ENCODE results near the gene SLC6A6. TPM values are rescaled to one million over a fixed set of nuclear protein-coding genes. Genes with fewer than 3 reads are reported as not detected.

SLC6A6 gene
- polyA plus RNA-seq, 1 donor (not counting 4 experiments of a cell fraction or from before 2014, with no cell fraction given), result 8.3 TPM

DNA sequence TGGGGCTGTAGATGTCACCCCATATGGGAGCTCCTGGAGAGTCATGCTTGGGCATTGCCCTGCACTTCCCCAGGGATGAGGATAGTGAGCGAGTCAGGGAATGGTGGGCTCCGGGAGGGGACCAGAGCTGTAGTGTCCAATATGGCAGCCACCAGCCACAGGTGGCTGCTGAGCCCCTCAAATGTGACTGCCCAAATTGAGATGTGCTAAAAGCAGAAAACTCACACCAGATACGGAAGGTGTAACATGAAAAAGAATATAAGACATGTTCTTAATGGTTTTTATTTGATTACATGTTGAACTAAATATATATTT, 106.1 kb downstream of the SLC6A6 start:
- no peaks in the 10 kb centered on the region for H3K9me3 ChIP-seq (ENCODE audit: control insufficient read depth, low read depth, low read length)
- H4K20me1 ChIP-seq (ENCODE audit: control insufficient read depth, extremely low read depth, insufficient read depth, low read length), result no peaks in the 10 kb centered on the region
- DNase-seq (ENCODE audit: low read depth, low spot score) (no peak), FAIRE-seq (no peak)
- no peak overlapping the region for H3K27ac ChIP-seq (ENCODE audit: control insufficient read depth, insufficient read depth, low read length)
- no peaks in the 10 kb centered on the region for H3K4me1 ChIP-seq (ENCODE audit: control insufficient read depth, extremely low read depth, insufficient read depth, low read length)
- no peaks in the 10 kb centered on the region for H3K9me1 ChIP-seq (ENCODE audit: control insufficient read depth, extremely low read depth, insufficient read depth, low read length)
- no peaks in the 10 kb centered on the region for H3K79me2 ChIP-seq (ENCODE audit: control insufficient read depth, insufficient read depth, low read length)
- no peak overlapping the region for H3K9ac ChIP-seq (ENCODE audit: control insufficient read depth, extremely low read depth, insufficient read depth, low read length)
- peaks cover 10% of the 10 kb centered on the region for H3K27me3 ChIP-seq (ENCODE audit: control insufficient read depth, extremely low read depth, insufficient read depth, low read length)
- no peaks in the 10 kb centered on the region for H3K36me3 ChIP-seq (ENCODE audit: control insufficient read depth in 2 of 2, extremely low read depth in 1 of 2, insufficient read depth in 2 of 2, low read length in 2 of 2)
- no peak overlapping the region for H2AFZ ChIP-seq (ENCODE audit: control insufficient read depth, low read length)
- H3K4me2 ChIP-seq (ENCODE audit: control insufficient read depth, extremely low read depth, insufficient read depth, low read depth, low read length), result no peak overlapping the region
- dilution Hi-C loops (cut with MboI; ENCODE audit: extremely low pct_ligation_motif_present, low sequenced_read_pairs), result no loop called here
- TF ChIP-seq, protein P1, sequence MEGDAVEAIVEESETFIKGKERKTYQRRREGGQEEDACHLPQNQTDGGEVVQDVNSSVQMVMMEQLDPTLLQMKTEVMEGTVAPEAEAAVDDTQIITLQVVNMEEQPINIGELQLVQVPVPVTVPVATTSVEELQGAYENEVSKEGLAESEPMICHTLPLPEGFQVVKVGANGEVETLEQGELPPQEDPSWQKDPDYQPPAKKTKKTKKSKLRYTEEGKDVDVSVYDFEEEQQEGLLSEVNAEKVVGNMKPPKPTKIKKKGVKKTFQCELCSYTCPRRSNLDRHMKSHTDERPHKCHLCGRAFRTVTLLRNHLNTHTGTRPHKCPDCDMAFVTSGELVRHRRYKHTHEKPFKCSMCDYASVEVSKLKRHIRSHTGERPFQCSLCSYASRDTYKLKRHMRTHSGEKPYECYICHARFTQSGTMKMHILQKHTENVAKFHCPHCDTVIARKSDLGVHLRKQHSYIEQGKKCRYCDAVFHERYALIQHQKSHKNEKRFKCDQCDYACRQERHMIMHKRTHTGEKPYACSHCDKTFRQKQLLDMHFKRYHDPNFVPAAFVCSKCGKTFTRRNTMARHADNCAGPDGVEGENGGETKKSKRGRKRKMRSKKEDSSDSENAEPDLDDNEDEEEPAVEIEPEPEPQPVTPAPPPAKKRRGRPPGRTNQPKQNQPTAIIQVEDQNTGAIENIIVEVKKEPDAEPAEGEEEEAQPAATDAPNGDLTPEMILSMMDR (optimal IDR thresholded peaks at IDR 0.05 in 1 of 3, IDR thresholded peaks at IDR 0.05 in 1 of 3, conservative IDR thresholded peaks at IDR 0.05 in 1 of 3; ENCODE audit: extremely low read depth in 1 of 3, insufficient read depth in 2 of 3, low read length in 3 of 3), result no peak
- TF ChIP-seq EZH2 (IDR thresholded peaks at IDR 0.05; ENCODE audit: low read length), result no peak
- no peak overlapping the region for H3K4me3 ChIP-seq (ENCODE audit: control insufficient read depth in 2 of 3, extremely low read depth in 1 of 3, insufficient read depth in 2 of 3, low read depth in 1 of 3, low read length in 3 of 3)

DNA sequence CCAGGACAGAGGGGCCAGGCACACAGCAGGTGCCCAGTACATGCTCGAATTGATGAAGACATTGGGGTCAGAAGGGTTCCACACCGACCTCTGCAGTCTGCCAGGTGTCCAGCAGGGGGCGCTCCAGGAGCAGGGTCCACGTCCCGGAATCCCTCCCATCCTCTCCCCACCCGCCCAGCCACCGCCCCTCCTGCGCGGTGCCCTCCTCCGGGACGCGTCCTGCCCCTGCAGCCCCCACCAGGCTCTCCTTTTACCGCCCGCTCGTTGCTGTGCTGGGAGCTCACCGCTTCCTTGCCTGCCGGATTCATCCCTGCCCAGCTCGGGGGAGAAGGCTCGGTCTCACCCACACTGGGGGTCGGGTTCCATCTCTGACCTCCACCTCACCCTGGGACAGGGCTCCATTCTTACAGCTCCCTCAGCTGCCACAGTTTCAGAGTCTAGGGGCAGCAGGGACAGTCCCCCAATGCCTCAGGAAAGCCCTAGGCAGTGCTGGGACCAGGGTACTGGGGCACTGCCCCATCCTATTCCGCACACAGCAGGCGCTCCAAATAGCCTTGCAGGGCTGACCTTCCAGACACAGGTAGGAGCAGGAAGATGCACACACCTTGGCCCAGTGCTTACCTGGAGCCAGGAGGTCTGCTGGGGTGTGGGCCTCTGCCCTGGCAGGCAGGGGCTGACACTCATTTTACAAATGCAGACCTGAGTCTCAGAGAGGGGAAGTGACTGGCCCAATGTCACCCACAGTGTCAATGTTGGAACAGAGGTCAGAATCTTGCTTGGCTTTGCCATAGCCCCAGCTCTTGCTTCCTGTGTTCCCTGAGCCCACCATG, 106.8 kb downstream of the SLC6A6 start:
- FAIRE-seq, result no peak
- Histone ChIP-seq H3K9me1 (ENCODE audit: control insufficient read depth, extremely low read depth, insufficient read depth, low read length) (no peaks in the 10 kb centered on the region), H3K27me3 (ENCODE audit: control insufficient read depth, extremely low read depth, insufficient read depth, low read length) (peaks cover 10% of the 10 kb centered on the region), H3K9ac (ENCODE audit: control insufficient read depth, extremely low read depth, insufficient read depth, low read length) (no peak overlapping the region), H4K20me1 (ENCODE audit: control insufficient read depth, extremely low read depth, insufficient read depth, low read length) (no peaks in the 10 kb centered on the region), H3K36me3 (ENCODE audit: control insufficient read depth in 2 of 2, extremely low read depth in 1 of 2, insufficient read depth in 2 of 2, low read length in 2 of 2) (no peaks in the 10 kb centered on the region), H3K4me1 (ENCODE audit: control insufficient read depth, extremely low read depth, insufficient read depth, low read length) (no peaks in the 10 kb centered on the region), H2AFZ (ENCODE audit: control insufficient read depth, low read length) (no peak overlapping the region), H3K27ac (ENCODE audit: control insufficient read depth, insufficient read depth, low read length) (no peak overlapping the region), H3K4me2 (ENCODE audit: control insufficient read depth, extremely low read depth, insufficient read depth, low read depth, low read length) (no peak overlapping the region), H3K4me3 (ENCODE audit: control insufficient read depth in 2 of 3, extremely low read depth in 1 of 3, insufficient read depth in 2 of 3, low read depth in 1 of 3, low read length in 3 of 3) (no peak overlapping the region), H3K79me2 (ENCODE audit: control insufficient read depth, insufficient read depth, low read length) (no peaks in the 10 kb centered on the region), H3K9me3 (ENCODE audit: control insufficient read depth, low read depth, low read length) (no peaks in the 10 kb centered on the region)
- no peak for DNase-seq (ENCODE audit: low read depth, low spot score)
- dilution Hi-C loops (cut with MboI; ENCODE audit: extremely low pct_ligation_motif_present, low sequenced_read_pairs), result no loop called here
- TF ChIP-seq, protein P1 (optimal IDR thresholded peaks at IDR 0.05 in 1 of 3, IDR thresholded peaks at IDR 0.05 in 1 of 3, conservative IDR thresholded peaks at IDR 0.05 in 1 of 3; ENCODE audit: extremely low read depth in 1 of 3, insufficient read depth in 2 of 3, low read length in 3 of 3), result peak; percentile 71 to 97 (median 89)
- TF ChIP-seq EZH2 (IDR thresholded peaks at IDR 0.05; ENCODE audit: low read length), result no peak
